ENCODE data around the gene DNAH6.

GRCh38 chr2:84652431-84652830, 136.1 kb downstream of the DNAH6 start:
- TF ChIP-seq CTCF (IDR thresholded peaks at IDR 0.05), result no peak
- TF ChIP-seq AFF4 (CRISPR knock-in tag; IDR thresholded peaks at IDR 0.05; ENCODE audit: borderline replicate concordance), result no peak
- no peak for TF ChIP-seq CREM (CRISPR knock-in tag; IDR thresholded peaks at IDR 0.05)
- TF ChIP-seq KAT7 (CRISPR knock-in tag; IDR thresholded peaks at IDR 0.05; ENCODE audit: borderline replicate concordance), result no peak
- no peak for TF ChIP-seq ZBTB21 (CRISPR knock-in tag; IDR thresholded peaks at IDR 0.05; ENCODE audit: borderline replicate concordance)
- no peak for TF ChIP-seq MAX (CRISPR knock-in tag; IDR thresholded peaks at IDR 0.05)
- TF ChIP-seq ATF3 (CRISPR knock-in tag; conservative IDR thresholded peaks at IDR 0.05), result no peak
- no peak for TF ChIP-seq ZMAT4 (CRISPR knock-in tag; IDR thresholded peaks at IDR 0.05)
- TF ChIP-seq, protein P1, sequence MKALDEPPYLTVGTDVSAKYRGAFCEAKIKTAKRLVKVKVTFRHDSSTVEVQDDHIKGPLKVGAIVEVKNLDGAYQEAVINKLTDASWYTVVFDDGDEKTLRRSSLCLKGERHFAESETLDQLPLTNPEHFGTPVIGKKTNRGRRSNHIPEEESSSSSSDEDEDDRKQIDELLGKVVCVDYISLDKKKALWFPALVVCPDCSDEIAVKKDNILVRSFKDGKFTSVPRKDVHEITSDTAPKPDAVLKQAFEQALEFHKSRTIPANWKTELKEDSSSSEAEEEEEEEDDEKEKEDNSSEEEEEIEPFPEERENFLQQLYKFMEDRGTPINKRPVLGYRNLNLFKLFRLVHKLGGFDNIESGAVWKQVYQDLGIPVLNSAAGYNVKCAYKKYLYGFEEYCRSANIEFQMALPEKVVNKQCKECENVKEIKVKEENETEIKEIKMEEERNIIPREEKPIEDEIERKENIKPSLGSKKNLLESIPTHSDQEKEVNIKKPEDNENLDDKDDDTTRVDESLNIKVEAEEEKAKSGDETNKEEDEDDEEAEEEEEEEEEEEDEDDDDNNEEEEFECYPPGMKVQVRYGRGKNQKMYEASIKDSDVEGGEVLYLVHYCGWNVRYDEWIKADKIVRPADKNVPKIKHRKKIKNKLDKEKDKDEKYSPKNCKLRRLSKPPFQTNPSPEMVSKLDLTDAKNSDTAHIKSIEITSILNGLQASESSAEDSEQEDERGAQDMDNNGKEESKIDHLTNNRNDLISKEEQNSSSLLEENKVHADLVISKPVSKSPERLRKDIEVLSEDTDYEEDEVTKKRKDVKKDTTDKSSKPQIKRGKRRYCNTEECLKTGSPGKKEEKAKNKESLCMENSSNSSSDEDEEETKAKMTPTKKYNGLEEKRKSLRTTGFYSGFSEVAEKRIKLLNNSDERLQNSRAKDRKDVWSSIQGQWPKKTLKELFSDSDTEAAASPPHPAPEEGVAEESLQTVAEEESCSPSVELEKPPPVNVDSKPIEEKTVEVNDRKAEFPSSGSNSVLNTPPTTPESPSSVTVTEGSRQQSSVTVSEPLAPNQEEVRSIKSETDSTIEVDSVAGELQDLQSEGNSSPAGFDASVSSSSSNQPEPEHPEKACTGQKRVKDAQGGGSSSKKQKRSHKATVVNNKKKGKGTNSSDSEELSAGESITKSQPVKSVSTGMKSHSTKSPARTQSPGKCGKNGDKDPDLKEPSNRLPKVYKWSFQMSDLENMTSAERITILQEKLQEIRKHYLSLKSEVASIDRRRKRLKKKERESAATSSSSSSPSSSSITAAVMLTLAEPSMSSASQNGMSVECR (CRISPR knock-in tag; IDR thresholded peaks at IDR 0.05; ENCODE audit: borderline replicate concordance), result no peak
- no peak for TF ChIP-seq E2F4 (CRISPR knock-in tag; IDR thresholded peaks at IDR 0.05; ENCODE audit: borderline replicate concordance, low read depth)
- no peak for TF ChIP-seq STAT6 (CRISPR knock-in tag; conservative IDR thresholded peaks at IDR 0.05; ENCODE audit: low read depth)

Data from WTC11 (cell line).